Colon (tissue), 2 donors: ENCODE measurements around the gene GLIPR2.
"Not testable (repeated sequence)": the region's sequence is repeated elsewhere in the genome, so short reads cannot be mapped to it uniquely, and the experiment has no call there.

Experiments used
- FAIRE-seq: peaks from 2 replicates; lab custom pipeline; 2012; peaks lifted over from hg19 to GRCh38; lab: Jason Lieb, UNC
- donor health status: control.
- donor health status: control.

Gene GLIPR2

DNA sequence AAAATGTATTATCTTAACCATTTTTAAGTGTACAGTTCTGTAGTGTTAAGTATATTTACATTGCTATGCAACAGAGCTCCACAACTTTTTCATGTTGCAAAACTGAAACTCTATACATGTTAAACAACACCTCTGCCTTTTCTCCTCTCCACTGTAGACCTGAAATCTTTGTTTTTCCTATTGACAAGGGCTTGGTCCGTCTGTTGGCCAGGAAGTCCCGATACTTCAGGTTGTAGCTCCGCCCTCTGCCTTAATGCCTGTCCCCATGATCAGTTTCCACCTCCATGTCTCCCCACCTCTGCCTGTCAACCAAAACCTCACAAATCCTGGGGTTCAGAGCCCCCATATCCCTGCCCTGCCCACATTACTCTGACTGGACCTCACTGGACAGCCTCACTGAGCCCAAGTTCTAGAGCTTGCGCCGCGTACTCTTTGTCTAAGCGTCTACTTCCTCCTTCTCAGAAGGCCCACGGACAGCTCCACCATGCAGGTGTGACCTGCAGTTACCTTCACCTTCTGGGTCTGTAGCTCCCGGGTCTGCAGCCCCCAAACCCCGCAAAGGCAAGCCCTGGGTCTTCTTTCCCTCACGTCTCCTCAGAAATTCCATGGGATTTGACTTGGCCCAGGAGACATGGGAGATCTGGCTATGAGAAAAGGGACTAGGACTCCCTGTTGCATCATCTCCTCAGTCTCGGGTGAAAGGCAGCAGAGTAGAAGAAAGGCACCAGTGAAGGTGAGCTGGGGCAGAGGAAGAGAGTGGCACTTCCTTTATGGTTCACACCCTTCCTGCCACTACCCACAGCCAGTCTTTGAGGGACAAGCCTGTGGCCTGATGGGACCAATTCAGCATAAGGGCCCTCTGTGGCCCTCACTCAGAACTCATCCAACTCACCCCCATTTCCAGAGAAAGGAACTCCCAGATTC lies 8.0 kb downstream of the GLIPR2 start:
- FAIRE-seq: no peak

DNA sequence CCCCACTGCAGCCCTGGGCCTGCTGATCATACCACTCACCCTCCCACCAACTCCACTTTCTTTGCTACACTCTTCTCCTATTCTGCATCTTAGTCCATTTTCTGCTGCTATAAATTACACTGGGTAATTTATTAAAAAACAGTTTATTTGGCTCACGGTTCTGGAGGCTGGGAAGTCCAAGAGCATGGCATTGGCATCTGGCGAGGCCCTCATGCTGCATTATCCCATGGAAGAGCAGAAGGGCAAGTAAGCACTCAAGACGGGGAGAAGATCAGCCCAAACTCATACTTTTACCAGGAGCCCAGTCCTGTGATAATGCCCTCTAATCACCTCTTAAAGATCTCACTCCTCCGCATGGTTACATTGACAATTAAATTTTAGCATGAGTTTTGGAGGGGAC lies 9.4 kb downstream of the GLIPR2 start:
- FAIRE-seq: no peak

DNA sequence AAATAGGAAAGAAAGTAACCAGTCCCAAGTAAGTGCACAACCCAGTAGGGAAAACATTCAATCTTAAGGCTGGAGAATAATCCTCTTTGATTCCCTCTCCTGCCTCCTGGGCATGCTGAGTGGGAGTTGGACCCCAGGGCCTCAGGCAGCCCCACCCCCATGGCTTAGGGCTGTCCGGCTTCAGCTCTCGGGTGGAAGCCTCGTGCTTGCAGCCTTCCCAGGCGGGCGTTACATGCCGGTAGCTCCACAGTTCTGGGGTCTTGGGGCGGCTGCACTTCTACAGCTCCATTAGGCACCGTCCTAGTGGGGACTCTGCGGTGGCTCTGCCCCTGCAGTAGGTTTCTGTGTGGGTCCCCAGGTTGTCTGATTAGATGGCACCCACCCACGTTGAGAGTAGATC lies 10.1 kb downstream of the GLIPR2 start:
- no peak for FAIRE-seq

DNA sequence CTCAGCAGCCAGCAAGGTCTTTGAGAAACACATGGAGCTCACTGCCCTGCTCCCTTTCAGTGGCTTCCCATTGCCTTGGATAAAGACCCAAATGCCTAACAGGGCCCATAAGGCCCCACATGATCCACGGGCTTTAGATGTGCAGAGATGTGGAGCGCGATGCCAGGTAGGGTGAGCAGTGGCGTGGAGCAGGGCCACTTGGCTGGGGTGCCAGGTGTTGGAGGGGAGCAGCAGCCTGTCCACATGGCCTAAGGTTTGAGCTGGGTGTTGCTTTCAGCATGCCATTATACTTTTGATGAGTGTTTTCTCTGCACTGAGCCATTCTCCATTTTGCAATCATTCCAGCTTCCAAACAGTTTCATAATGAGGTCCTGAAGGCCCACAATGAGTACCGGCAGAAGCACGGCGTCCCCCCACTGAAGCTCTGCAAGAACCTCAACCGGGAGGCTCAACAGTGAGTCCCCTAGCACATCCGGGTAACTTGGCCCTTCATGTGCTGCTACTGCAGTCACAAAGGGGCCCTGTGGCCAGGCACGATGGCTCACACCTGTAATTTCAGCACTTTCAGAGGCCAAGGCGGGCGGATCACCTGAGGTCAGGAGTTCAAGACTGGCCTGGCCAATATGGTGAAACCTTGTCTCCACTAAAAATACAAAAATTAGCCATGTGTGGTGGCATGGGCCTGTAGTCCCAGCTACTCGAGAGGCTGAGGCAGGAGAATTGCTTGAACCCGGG lies 11.1 kb downstream of the GLIPR2 start:
- no peak for FAIRE-seq

DNA sequence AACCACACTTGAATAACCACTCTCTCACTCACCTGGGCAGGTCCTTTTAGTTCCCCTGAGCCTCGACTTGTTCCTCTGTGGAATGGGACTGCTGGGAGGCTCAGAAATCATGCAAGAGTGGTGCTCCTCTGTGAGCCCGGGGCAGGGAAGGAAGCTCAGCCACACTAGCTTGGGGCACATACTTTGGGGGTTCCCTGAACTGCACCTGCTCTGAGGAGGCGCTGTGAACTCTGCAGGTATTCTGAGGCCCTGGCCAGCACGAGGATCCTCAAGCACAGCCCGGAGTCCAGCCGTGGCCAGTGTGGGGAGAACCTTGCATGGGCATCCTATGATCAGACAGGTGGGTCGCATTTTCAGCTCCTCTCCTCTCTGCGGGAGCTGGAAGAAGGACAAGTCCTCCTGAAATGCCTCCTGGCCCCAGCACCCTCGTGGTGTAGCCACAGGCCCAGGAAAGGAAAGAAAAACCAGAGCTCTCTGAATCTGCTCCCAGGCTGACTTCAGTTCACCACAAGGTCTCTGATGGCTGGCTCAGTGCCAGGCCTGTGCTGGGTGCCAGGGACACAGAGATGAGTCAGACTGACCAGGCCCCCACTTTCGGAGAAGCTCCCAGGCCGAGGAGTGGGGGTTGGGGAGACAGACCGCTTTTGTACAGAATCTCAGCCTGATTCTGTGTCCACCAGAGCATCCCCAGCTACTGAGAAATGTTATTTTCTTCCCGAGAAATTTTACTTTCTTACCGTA lies 11.9 kb downstream of the GLIPR2 start:
- FAIRE-seq: no peak

DNA sequence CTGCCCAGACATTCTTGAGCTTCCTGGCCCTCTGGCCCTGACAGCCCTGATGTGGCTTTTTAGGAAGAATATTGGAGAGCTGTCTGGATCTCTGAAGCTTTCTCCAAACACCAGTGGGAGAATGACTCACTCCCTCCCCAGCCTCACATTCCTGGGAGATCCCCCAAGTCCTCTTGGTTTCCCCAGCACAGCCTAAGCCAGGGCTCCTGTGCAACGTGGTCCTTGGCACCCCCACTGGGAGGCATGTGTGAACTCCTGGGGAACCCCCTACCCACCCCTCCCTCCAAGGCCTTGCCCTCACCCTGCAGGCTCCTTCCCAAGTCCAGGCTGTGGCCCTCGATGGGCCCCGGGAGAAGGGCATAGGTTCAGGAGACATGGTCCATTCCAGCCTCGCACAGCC lies 12.7 kb downstream of the GLIPR2 start:
- no peak for FAIRE-seq

DNA sequence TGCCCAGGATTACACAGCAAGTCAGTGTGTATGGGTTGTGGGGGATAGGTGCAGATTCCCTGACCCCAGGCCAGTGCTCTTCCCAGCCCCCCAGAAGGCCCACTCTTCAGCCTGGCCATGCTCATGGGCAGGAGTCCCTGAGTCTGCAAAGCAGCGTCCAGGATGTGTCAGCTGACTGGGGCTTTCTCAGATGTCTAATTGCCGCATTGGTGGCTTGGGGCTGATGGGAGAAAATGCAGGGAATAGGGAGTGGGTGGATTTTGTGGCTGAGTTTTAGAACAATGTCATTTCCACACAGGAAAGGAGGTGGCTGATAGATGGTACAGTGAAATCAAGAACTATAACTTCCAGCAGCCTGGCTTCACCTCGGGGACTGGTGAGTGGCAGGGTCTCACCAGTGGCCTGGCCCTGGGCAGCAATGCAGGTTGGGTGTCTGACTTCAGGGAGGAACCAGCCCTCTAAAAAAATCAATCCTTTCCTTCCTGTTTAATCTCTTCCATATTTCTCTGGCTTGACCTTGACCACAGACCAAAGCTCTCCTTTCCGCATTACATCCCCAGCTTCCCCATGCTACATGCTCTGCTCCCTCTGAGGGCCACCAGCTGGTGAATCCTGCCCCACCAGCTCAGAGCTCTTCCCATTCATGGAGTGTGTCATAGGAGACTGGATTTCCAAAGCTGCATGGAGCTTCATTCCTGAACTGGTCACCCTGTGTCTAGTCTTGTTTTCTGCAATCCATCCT lies 14.2 kb downstream of the GLIPR2 start:
- FAIRE-seq: no peak

DNA sequence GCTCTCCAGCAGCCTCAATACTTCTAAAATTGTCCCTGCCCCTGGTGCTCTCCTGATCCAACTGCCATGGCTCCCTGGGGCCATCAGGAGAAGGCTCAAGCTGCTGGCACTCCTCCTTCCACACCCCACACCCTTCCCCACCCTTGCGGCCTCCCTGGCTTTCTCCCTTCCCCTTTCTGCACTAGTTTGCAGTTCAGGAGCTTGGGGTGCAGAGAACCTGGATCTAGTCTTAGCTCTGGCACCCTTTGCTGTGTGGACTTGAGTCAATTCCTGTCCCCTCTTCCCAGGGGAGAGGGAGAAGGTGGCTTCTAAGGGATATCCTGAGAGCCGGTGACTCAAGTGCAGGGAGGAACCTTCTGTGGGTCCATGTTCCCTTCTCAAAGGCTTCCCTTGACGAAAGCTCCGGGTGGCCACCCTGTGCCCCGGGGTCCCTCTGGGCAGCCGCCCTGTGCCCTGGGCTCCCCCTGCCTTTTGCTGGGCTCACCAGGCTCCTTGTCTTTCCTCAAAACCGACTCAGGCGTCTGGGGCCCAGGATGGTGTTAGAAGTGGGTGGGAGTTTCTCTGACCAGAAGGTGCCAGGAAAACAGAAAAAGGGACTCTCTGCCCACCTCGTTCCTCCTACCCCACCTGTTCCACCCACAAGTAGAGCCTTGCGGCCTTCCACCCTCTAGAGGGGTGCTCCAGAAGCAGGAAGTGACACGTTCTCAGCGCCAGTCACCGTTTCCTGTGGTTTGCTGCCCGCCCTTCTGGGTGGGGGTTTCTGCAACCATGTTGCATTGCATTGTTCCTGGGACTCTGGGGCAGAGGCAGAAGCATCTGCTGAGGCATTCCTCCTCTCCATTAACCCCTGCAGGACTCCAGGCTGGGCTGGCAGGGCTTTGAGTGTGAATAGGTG lies 15.0 kb downstream of the GLIPR2 start:
- FAIRE-seq: no peak

DNA sequence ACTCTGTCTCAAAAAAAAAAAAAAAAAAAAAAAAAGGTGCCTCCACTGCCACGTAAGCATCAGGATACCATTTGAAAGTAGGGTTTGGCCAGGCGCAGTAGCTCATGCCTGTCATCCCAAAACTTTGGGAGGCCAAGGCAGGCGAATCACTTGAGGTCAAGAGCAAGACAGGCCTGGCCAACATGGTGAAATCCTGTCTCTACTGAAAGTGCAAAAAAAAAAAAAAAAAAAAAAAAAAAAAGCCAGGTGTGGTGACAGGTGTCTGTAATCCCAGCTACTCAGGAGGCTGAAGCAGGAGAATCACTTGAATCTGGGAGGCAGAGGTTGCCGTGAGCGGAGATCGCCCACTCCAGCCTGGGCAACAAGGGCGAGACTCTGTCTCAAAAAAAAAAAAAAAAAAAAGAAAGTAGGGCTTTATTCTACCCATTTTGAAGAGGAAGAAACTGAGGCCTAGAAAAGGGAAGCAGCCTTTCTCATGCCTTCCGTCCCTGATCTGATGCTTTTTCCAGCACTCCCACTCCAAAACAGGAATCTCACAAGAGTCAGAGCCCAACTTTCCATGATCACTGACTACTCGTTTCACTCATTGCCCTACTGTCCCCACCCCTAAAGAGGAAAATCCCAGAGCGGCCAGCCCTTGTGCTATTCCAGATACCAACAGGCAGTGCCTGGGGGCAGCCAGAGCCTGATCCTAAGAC lies 16.4 kb downstream of the GLIPR2 start:
- FAIRE-seq: no peak

DNA sequence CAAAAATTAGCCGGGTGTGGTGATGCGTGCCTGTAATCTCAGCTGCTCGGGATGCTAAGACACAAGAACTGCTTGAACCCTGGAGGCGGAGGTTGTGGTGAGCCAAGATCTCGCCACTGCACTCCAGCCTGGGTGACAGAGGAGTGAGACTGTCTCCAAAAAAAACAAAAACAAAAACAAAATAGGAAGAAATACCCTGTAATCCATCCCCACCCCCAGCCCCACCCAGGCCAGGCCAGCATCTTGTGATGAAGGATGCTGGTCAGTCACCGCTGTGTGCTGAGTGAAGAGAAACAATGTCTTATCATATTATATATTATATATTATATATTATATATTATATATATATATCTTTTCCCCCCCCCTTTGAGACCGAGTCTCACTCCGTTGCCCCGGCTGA lies 17.2 kb downstream of the GLIPR2 start:
- no peak for FAIRE-seq

DNA sequence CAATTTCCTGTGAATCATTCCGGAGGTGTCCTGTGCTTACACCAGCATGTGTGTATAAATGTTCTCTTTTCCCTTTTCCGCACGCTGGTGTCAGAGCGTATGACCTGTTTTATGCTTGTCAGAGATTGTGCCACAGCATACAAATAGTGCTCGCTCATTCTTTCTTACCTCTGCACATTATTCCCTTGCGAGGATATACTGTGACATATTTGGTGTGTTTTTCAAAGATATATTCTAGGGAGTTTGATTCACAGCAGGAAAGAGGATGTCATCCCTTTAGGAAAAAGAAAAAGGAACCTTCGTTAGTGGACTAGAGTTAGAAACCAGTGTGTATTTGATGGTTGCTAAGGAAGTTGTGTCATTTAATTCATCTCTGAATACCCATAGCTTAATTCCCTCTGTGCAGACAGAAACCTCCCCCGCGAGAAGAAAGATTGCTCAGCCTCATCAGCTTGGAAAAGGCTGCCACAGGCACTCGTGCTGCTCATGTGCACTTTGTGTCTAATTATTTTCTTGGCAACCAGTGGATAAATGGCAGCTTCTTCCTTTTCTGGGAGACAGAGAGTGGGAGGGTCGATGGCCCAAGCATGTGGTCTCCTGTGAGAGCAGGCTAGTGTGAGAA lies 17.9 kb downstream of the GLIPR2 start:
- FAIRE-seq: no peak

DNA sequence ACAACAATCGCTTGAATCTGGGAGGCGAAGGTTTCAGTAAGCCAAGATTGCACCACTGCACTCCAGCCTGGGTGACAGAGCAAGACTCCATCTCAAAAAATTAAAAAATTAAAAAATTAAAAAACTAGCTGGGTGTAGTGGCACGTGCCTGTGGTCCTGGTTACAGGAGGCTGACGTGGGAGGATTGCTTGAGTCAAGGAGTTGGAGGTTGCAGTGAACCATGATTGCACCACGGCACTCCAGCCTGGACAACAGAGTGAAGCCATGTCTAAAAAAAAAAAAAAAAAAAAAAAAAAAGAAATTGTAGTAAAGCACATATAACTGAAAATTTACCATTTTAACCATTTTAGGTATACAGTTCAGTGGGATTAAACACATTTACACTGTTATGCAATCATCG lies 19.6 kb downstream of the GLIPR2 start:
- no peak for FAIRE-seq

DNA sequence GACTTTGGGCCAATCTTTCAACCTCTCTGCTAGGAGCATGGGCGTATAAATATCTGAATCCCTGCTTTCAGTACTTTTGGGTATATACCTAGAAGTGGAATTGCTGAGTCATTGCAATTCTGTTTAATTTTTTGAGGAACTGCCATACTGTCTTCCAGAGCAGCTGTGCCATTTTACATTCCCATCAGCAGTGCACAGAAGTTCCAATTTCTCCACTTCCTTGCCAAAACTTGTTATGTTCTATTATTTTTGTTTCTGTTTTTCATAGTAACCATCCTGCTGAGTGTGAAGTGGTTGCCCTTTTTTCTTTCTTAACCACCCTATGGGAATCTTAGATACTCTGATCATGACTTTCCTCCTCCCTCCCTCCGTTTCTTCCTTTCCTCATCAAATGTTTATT lies 21.6 kb downstream of the GLIPR2 start:
- no peak for FAIRE-seq

DNA sequence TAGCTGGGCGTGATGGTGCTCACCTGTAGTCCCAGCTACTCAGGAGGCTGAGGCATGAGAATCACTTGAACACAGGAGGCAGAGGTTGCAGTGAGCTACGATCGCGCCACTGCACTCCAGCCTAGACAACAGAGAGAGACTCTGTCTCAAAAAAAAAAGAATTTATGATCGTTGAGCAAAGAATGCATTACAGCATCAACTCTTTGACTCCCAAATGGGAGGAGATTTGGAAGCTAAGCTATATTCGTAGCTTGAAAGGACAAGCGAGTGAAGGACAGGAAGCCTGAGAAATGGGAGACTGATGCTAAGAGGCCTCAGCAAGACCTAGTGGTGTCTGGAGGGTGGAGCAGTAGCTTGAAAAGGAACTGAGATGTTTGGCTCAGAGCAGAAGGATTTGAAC lies 22.4 kb downstream of the GLIPR2 start:
- FAIRE-seq: no peak

DNA sequence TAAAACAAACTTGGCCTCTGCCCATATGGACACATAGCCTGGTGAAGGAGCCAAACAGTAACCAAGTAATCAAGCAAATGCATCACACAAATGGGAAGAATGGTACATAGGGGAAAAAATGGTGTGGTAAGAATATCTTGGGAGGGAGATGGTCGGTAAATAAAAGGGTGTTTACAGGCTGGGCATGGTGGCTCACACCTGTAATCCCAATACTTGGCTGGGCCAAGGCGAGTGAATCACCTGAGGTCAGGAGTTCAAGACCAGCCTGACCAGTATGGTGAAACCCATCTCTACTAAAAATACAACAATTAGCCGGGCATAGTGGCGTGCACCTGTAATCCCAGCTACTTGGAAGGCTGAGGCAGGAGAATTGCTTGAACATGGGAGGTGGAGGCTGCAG lies 23.0 kb downstream of the GLIPR2 start:
- not testable (repeated sequence) for FAIRE-seq

DNA sequence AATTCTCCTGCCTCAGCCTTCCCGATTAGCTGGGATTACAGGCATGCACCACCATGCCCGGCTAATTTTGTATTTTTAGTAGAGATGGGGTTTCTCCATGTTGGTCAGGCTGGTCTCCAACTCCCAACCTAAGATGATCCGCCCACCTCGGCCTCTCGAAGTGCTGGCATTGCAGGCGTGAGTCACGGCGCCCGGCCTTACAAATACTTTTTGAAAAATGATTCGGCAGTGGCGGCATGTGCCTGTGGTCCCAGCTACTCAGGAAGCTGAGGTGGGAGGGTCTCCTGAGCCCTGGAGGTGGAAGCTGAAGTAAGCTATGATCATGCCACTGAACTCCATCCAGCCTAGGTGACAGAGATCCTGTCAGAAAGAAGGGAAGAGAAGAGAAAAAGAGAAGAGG lies 23.6 kb downstream of the GLIPR2 start:
- not testable (repeated sequence) for FAIRE-seq

DNA sequence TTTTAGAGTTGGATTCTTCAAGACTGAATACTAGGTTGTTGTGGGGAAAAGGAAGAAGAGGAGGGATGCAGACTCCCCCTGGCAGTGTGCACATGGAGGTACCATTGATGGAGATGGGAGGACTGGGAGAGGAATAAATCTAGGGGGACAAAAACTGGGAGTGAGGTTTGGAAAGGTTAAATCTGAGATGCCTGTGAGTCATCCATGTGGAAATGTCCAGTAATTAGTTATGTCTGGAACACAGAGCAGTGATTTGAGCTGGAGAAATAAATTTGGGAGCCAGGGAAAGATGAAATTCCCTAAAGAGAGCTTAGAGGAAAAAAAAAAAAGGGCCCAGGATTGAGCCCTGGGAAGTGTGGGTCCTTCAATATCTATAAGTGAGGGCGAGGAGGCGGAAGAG lies 24.7 kb downstream of the GLIPR2 start:
- FAIRE-seq: no peak

DNA sequence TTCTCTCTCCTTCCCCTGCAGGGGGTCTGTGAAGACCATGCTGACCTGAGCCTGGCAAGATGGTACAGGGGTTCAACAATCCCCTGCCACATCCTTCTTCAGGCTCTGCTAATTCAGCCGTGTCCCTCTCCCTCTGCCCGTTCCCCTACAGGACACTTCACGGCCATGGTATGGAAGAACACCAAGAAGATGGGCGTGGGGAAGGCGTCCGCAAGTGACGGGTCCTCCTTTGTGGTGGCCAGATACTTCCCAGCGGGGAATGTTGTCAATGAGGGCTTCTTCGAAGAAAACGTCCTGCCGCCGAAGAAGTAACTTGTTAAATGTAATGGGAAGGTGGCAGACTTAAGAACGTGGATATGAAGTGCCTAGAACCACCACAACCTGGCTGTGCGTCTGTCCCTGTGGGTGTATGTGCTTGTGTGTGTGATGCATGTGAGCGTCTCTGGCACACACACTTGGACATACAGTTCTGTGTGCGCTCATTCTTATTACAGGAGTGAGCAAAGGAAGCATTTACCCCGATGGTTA lies 25.7 kb downstream of the GLIPR2 start:
- FAIRE-seq: no peak

DNA sequence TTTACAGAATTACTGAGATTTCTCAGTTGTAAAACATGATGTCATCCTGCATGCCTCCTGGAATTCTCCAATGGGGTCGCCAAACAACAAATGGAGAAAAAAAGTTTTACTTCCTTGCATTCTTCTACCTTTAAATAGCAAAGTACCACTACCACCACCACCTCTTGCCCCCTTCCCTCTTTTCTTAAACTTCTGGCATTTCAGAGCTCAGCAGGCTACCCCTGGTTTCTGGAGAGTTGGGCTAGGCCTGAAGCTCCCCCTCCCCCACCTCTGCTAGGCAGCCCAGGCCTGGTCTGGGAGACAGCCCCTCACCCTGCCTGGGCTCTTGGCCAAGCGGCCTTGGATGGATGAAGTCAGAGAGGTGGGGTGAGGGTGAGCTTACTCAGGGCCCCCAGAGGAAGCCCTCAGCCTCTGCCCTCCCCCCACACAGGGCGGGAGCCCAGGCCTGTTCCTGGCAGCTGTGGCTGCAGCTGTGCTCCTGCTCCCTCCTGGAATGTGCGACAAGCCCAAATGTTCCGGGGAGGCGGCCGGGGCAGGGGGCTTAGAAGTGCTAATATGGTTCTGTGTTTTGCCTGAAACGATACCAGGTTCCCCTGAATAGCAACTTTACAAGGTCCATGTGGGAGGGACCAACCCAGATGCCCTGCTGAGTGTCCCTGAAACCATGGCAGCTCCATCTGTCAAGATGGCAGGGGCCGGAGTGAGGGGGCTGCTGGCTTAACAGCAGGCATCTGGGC lies 26.7 kb downstream of the GLIPR2 start:
- FAIRE-seq: no peak
